ENCODE results near the gene SDK1. TPM values are rescaled to one million over a fixed set of nuclear protein-coding genes. Genes with fewer than 3 reads are reported as not detected.
"Not testable (repeated sequence)": the region's sequence is repeated elsewhere in the genome, so short reads cannot be mapped to it uniquely, and the experiment has no call there.

The SDK1 gene
- total and polyA plus RNA-seq, 10 of the 15 experiments (the other 5 are each of a cell fraction or from before 2014, with no cell fraction given): 0.14 to 0.33 TPM; not detected in 8

DNA sequence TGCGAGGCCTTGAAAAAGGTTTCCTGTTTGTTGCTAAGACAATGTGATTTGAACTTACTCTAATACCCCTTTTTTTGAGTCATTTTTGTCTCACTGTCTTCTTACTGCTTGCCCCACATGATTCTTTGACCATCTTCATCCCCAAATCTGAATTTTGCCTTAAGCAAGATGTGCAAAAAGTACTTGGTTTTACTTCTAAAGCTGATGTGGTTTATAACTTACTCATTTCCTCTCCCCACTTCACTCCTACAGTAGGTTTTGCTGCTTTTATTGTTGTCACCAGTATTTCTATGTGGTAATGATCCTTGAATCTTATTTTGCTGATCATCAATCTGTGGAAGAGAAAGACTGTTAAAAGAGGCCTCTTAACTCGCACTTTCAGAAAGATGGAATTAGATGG is 396.4 kb downstream of the SDK1 start (continued):
- TF ChIP-seq, protein P1, sequence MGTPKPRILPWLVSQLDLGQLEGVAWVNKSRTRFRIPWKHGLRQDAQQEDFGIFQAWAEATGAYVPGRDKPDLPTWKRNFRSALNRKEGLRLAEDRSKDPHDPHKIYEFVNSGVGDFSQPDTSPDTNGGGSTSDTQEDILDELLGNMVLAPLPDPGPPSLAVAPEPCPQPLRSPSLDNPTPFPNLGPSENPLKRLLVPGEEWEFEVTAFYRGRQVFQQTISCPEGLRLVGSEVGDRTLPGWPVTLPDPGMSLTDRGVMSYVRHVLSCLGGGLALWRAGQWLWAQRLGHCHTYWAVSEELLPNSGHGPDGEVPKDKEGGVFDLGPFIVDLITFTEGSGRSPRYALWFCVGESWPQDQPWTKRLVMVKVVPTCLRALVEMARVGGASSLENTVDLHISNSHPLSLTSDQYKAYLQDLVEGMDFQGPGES (IDR thresholded peaks at IDR 0.05): no peak
- no peak for TF ChIP-seq ZNF207 (IDR thresholded peaks at IDR 0.05; ENCODE audit: borderline replicate concordance)
- TF ChIP-seq, protein P2, sequence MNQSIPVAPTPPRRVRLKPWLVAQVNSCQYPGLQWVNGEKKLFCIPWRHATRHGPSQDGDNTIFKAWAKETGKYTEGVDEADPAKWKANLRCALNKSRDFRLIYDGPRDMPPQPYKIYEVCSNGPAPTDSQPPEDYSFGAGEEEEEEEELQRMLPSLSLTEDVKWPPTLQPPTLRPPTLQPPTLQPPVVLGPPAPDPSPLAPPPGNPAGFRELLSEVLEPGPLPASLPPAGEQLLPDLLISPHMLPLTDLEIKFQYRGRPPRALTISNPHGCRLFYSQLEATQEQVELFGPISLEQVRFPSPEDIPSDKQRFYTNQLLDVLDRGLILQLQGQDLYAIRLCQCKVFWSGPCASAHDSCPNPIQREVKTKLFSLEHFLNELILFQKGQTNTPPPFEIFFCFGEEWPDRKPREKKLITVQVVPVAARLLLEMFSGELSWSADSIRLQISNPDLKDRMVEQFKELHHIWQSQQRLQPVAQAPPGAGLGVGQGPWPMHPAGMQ (IDR thresholded peaks at IDR 0.05; ENCODE audit: borderline replicate concordance): no peak

DNA sequence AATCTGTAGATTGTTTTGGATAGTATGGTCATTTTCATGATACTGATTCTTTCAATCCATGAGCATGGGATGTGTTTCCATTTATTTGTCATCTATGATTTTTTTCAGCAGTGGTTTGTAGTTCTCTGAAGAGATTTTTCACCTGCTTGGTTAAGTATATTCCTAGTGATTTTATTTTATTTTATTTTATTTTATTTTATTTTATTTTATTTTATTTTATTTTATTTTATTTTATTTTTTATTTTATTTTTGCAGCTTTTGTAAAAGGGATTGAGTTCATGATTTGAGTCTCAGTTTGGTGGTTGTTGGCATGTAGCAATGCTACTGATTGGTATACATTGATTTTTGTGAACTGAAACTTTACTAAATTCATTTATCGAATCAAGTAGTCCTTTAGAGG is 404.2 kb downstream of the SDK1 start:
- Histone ChIP-seq H3K27me3 (replicated peaks in 1 of 2; ENCODE audit: control insufficient read depth in 2 of 2, insufficient read depth in 2 of 2, low read length in 1 of 2) (no peaks in the 10 kb centered on the region), H3K9me3 (replicated peaks; ENCODE audit: control insufficient read depth, insufficient read depth, low read length) (no peaks in the 10 kb centered on the region), H3K79me2 (ENCODE audit: control insufficient read depth, insufficient read depth, low read length) (no peaks in the 10 kb centered on the region), H3K27ac (ENCODE audit: control insufficient read depth, insufficient read depth) (no peak overlapping the region), H3K4me1 (ENCODE audit: control insufficient read depth, insufficient read depth, low read length) (no peaks in the 10 kb centered on the region), H3K36me3 (ENCODE audit: control insufficient read depth in 2 of 2, insufficient read depth in 2 of 2, low read length in 1 of 2) (no peaks in the 10 kb centered on the region), H4K20me1 (ENCODE audit: control insufficient read depth, insufficient read depth) (no peaks in the 10 kb centered on the region), H3K4me3 (no peak overlapping the region), H3K4me2 (ENCODE audit: control insufficient read depth, insufficient read depth) (no peak overlapping the region), H3K9ac (ENCODE audit: control insufficient read depth, insufficient read depth, low read length) (no peak overlapping the region), H2AFZ (ENCODE audit: control insufficient read depth, low read depth, low read length) (no peak overlapping the region)
- WGBS (ENCODE audit: insufficient coverage, insufficient replicate concordance, low lambda C conversion rate, missing lambda C conversion rate): 25% methylated on average over 1 of the region's 1 CpG
- no TSS peak for BruUV-seq (replicated peaks)
- no peak for DNase-seq (ENCODE audit: low read depth, low spot score)
- POLR2A ChIA-PET: interaction anchor here (0.7 kb wide), 1 partner anchor 78 kb away, joined by 3 read pairs; no protein-coding TSS in a partner anchor
- CTCF ChIA-PET: no interaction called here
- no peak for FAIRE-seq
- TF ChIP-seq, protein P3, sequence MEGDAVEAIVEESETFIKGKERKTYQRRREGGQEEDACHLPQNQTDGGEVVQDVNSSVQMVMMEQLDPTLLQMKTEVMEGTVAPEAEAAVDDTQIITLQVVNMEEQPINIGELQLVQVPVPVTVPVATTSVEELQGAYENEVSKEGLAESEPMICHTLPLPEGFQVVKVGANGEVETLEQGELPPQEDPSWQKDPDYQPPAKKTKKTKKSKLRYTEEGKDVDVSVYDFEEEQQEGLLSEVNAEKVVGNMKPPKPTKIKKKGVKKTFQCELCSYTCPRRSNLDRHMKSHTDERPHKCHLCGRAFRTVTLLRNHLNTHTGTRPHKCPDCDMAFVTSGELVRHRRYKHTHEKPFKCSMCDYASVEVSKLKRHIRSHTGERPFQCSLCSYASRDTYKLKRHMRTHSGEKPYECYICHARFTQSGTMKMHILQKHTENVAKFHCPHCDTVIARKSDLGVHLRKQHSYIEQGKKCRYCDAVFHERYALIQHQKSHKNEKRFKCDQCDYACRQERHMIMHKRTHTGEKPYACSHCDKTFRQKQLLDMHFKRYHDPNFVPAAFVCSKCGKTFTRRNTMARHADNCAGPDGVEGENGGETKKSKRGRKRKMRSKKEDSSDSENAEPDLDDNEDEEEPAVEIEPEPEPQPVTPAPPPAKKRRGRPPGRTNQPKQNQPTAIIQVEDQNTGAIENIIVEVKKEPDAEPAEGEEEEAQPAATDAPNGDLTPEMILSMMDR (IDR thresholded peaks at IDR 0.05 in 2 of 3, conservative IDR thresholded peaks at IDR 0.05 in 1 of 3; ENCODE audit: control insufficient read depth in 2 of 3, extremely low read depth in 1 of 3, insufficient read depth in 1 of 3, low read depth in 3 of 3, low read length in 3 of 3): no peak
- no peak for TF ChIP-seq BMI1 (IDR thresholded peaks at IDR 0.05; ENCODE audit: borderline replicate concordance)
- no peak for TF ChIP-seq POU2F2 (IDR thresholded peaks at IDR 0.05; ENCODE audit: borderline replicate concordance, low read depth, low read length)
- no peak for TF ChIP-seq SUPT20H (IDR thresholded peaks at IDR 0.05; ENCODE audit: borderline replicate concordance, control insufficient read depth, low read depth, low read length)
- TF ChIP-seq BCL11A (IDR thresholded peaks at IDR 0.05; ENCODE audit: low read depth, low read length): no peak
- no peak for TF ChIP-seq NRF1 (conservative IDR thresholded peaks at IDR 0.05; ENCODE audit: low read depth, low read length)
- TF ChIP-seq, protein P4, sequence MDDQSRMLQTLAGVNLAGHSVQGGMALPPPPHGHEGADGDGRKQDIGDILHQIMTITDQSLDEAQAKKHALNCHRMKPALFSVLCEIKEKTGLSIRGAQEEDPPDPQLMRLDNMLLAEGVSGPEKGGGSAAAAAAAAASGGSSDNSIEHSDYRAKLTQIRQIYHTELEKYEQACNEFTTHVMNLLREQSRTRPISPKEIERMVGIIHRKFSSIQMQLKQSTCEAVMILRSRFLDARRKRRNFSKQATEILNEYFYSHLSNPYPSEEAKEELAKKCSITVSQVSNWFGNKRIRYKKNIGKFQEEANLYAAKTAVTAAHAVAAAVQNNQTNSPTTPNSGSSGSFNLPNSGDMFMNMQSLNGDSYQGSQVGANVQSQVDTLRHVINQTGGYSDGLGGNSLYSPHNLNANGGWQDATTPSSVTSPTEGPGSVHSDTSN (IDR thresholded peaks at IDR 0.05; ENCODE audit: insufficient replicate concordance, low read depth, low read length): no peak
- in situ Hi-C loops (cut with MboI): no loop called here
- intact Hi-C loops (cut with micrococcal nuclease; ENCODE audit: unreplicated experiment): no loop called here
- RAD21 ChIA-PET (ENCODE audit: unreplicated experiment): no interaction called here
- SMC1A ChIA-PET (ENCODE audit: uncharacterized antibody, unreplicated experiment): no interaction called here
- ATAC-seq: no peak

DNA sequence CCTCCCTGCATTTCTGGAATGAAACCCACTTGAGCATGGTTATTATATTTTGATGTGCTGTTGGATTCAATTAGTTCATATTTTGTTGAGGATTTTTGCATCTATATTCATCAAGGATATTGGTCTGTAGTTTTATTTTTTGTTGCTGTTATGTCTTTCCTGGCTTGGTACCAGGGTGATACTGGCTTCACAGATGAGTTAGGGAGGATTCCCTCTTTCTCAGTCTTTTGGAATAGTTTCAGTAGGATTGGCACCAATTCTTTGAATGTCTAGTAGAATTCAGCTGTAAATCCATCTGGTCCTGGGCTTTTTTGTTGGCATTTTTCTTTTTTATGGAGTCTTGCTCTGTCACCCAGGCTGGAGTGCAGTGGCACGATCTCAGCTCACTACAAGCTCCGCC is 405.0 kb downstream of the SDK1 start:
- RAD21 ChIA-PET (ENCODE audit: unreplicated experiment); POLR2A ChIA-PET; H3K4me1 ChIP-seq (ENCODE audit: control insufficient read depth, insufficient read depth, low read length); ATAC-seq; H2AFZ ChIP-seq (ENCODE audit: control insufficient read depth, low read depth, low read length); BruUV-seq (replicated peaks); SMC1A ChIA-PET (ENCODE audit: uncharacterized antibody, unreplicated experiment); H4K20me1 ChIP-seq (ENCODE audit: control insufficient read depth, insufficient read depth); H3K4me3 ChIP-seq; H3K27me3 ChIP-seq (replicated peaks in 1 of 2; ENCODE audit: control insufficient read depth in 2 of 2, insufficient read depth in 2 of 2, low read length in 1 of 2); in situ Hi-C loops (cut with MboI); H3K79me2 ChIP-seq (ENCODE audit: control insufficient read depth, insufficient read depth, low read length); H3K4me2 ChIP-seq (ENCODE audit: control insufficient read depth, insufficient read depth); H3K27ac ChIP-seq (ENCODE audit: control insufficient read depth, insufficient read depth); DNase-seq (ENCODE audit: low read depth, low spot score); H3K9ac ChIP-seq (ENCODE audit: control insufficient read depth, insufficient read depth, low read length); intact Hi-C loops (cut with micrococcal nuclease; ENCODE audit: unreplicated experiment); FAIRE-seq; H3K9me3 ChIP-seq (replicated peaks; ENCODE audit: control insufficient read depth, insufficient read depth, low read length); H3K36me3 ChIP-seq (ENCODE audit: control insufficient read depth in 2 of 2, insufficient read depth in 2 of 2, low read length in 1 of 2); CTCF ChIA-PET: not testable (repeated sequence)
- 50% methylated on average over 2 of the region's 2 CpGs for whole genome bisulfite sequencing (ENCODE audit: insufficient coverage, insufficient replicate concordance, low lambda C conversion rate, missing lambda C conversion rate)

All from GM12878 (cell line).